ENCODE data around the gene FAT3.

The FAT3 gene

DNA sequence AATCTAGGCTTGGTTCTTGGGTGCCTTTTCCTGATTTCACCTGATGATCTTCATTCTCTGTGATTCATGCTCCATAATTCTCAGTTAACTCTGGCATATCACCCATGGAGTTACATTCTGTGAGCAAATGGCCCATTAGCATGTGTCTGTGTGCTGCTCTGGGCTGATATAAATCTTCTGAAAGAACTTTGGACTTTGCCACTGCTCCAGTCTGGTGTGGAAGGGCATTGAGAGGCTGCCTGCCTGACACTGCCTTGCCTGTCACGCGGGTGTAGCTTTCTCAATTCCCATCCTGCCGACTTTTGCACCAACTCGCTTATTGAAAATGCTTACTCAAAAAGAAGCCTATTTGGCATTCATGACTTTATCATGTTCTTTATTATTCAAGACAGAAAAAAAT lies 42.2 kb downstream of the FAT3 start:
- Histone ChIP-seq H3K4me1 (ENCODE audit: low read depth, poor library complexity, severe bottlenecking) (no peaks in the 10 kb centered on the region), H3K36me3 (ENCODE audit: insufficient read depth) (no peaks in the 10 kb centered on the region), H3K27me3 (ENCODE audit: insufficient read depth, low read depth) (no peaks in the 10 kb centered on the region), H3K4me2 (no peak overlapping the region), H3K4me3 (IDR thresholded peaks at IDR 0.05; ENCODE audit: insufficient read depth, low read depth, low read length) (no peak overlapping the region), H4K20me1 (ENCODE audit: insufficient read depth) (no peaks in the 10 kb centered on the region), H3K27ac (no peak overlapping the region), H3K79me2 (ENCODE audit: insufficient read depth, low read depth) (no peaks in the 10 kb centered on the region), H2AFZ (ENCODE audit: low read depth) (no peak overlapping the region), H3K9ac (no peak overlapping the region)
- TF ChIP-seq, protein P1, sequence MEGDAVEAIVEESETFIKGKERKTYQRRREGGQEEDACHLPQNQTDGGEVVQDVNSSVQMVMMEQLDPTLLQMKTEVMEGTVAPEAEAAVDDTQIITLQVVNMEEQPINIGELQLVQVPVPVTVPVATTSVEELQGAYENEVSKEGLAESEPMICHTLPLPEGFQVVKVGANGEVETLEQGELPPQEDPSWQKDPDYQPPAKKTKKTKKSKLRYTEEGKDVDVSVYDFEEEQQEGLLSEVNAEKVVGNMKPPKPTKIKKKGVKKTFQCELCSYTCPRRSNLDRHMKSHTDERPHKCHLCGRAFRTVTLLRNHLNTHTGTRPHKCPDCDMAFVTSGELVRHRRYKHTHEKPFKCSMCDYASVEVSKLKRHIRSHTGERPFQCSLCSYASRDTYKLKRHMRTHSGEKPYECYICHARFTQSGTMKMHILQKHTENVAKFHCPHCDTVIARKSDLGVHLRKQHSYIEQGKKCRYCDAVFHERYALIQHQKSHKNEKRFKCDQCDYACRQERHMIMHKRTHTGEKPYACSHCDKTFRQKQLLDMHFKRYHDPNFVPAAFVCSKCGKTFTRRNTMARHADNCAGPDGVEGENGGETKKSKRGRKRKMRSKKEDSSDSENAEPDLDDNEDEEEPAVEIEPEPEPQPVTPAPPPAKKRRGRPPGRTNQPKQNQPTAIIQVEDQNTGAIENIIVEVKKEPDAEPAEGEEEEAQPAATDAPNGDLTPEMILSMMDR (conservative IDR thresholded peaks at IDR 0.05; ENCODE audit: low read depth, low read length), result no peak

DNA sequence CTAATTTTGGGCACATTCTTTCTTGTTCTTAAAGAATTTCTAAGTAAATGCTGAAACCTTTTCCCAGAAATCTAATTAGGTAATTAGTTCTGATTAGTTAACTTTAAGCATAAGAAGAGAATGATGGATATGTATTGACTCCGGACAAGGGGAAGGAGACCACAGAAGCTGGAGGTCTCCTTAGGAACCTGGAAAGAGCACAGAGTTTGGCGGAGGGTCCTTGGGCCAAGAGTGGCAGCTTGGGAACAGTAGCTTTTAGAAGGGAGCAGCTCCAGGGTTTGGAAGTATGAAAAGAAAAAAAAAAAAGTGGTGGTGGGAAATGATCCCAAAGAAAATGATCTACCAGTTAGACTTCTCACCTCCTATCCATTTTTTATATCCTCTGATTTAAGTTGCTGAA lies 42.7 kb downstream of the FAT3 start:
- TF ChIP-seq, protein P1 (conservative IDR thresholded peaks at IDR 0.05; ENCODE audit: low read depth, low read length), result no peak
- H3K9ac ChIP-seq, result no peak overlapping the region
- H3K4me3 ChIP-seq (IDR thresholded peaks at IDR 0.05; ENCODE audit: insufficient read depth, low read depth, low read length), result no peak overlapping the region
- H3K36me3 ChIP-seq (ENCODE audit: insufficient read depth), result no peaks in the 10 kb centered on the region
- no peaks in the 10 kb centered on the region for H3K27me3 ChIP-seq (ENCODE audit: insufficient read depth, low read depth)
- H3K4me1 ChIP-seq (ENCODE audit: low read depth, poor library complexity, severe bottlenecking), result no peaks in the 10 kb centered on the region
- no peak overlapping the region for H3K27ac ChIP-seq
- H3K4me2 ChIP-seq, result no peak overlapping the region
- no peak overlapping the region for H2AFZ ChIP-seq (ENCODE audit: low read depth)
- H3K79me2 ChIP-seq (ENCODE audit: insufficient read depth, low read depth), result no peaks in the 10 kb centered on the region
- no peaks in the 10 kb centered on the region for H4K20me1 ChIP-seq (ENCODE audit: insufficient read depth)

- Histone ChIP-seq H3K4me3 (IDR thresholded peaks at IDR 0.05; ENCODE audit: insufficient read depth, low read depth, low read length) (no peak overlapping the region), H3K4me1 (ENCODE audit: low read depth, poor library complexity, severe bottlenecking) (no peaks in the 10 kb centered on the region), H3K27ac (no peak overlapping the region), H3K9ac (no peak overlapping the region), H3K27me3 (ENCODE audit: insufficient read depth, low read depth) (no peaks in the 10 kb centered on the region), H4K20me1 (ENCODE audit: insufficient read depth) (no peaks in the 10 kb centered on the region), H3K36me3 (ENCODE audit: insufficient read depth) (no peaks in the 10 kb centered on the region), H3K79me2 (ENCODE audit: insufficient read depth, low read depth) (no peaks in the 10 kb centered on the region), H2AFZ (ENCODE audit: low read depth) (no peak overlapping the region), H3K4me2 (no peak overlapping the region)
- TF ChIP-seq, protein P1 (conservative IDR thresholded peaks at IDR 0.05; ENCODE audit: low read depth, low read length), result no peak
These were observed 43.4 kb downstream of the FAT3 start for GRCh38 chr11:92267968-92268367.

DNA sequence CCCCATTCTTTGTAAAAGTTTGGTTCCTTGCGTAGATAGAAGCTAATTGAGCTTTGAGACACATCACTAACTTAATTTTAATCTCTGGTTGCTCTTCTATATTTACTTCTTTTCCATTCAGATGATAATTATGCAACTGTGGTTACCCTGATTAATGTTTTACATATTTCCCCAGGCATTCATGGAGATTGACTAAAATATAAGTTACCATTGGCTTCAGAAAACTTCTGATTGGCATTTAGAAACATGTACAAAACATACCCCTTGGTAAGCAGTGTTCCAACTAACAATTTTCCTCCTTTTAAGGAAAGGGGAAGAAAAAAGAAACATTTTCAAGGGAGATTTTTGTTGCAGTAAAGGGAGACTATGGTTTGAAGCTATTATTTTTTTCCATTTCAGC lies 43.9 kb downstream of the FAT3 start:
- H3K36me3 ChIP-seq (ENCODE audit: insufficient read depth), result no peaks in the 10 kb centered on the region
- no peak overlapping the region for H3K4me3 ChIP-seq (IDR thresholded peaks at IDR 0.05; ENCODE audit: insufficient read depth, low read depth, low read length)
- no peak overlapping the region for H3K4me2 ChIP-seq
- no peak overlapping the region for H3K27ac ChIP-seq
- H2AFZ ChIP-seq (ENCODE audit: low read depth), result no peak overlapping the region
- H4K20me1 ChIP-seq (ENCODE audit: insufficient read depth), result no peaks in the 10 kb centered on the region
- no peaks in the 10 kb centered on the region for H3K27me3 ChIP-seq (ENCODE audit: insufficient read depth, low read depth)
- TF ChIP-seq, protein P1 (conservative IDR thresholded peaks at IDR 0.05; ENCODE audit: low read depth, low read length), result no peak
- H3K4me1 ChIP-seq (ENCODE audit: low read depth, poor library complexity, severe bottlenecking), result no peaks in the 10 kb centered on the region
- no peaks in the 10 kb centered on the region for H3K79me2 ChIP-seq (ENCODE audit: insufficient read depth, low read depth)
- no peak overlapping the region for H3K9ac ChIP-seq

Measured in KMS-11 (cell line).